HCT116 (cell line): ENCODE data around the gene FHIT. TPM values are rescaled to one million over a fixed set of nuclear protein-coding genes. Genes with fewer than 3 reads are reported as not detected.

Experiments used
- ATAC-seq: fragments of 200-7000 bp; cut with Tn5 transposase; 2 replicates; pipeline ENCODE4 v1.9.1; 2020; ENCODE audit warnings: mild to moderate bottlenecking, moderate library complexity
- BruUV-seq: library from RNA; stranded (reverse); fragments of 400-500 nt; replicated peaks from 2 replicates; lab custom pipeline; 2021; lab: Mats Ljungman, UMichigan
- CTCF ChIA-PET: fragments of 300-600 bp; sonication (Branson Sonifier 250); formaldehyde crosslinking; loops from one replicate; lab custom pipeline; 2021; ENCODE audit warnings: antibody characterized with exemption; lab: Charles Lee
- POLR2A ChIA-PET: fragments of 300-600, 350-600 bp; sonication (Branson Sonifier 250); formaldehyde crosslinking; loops from one replicate; lab custom pipeline; 2021; ENCODE audit warnings: antibody characterized with exemption; lab: Charles Lee
- RAD21 ChIA-PET, 2 experiments: fragments of 300-600 bp; sonication (Branson Sonifier 250); formaldehyde crosslinking; loops; one replicate each; lab custom pipeline; 2023; ENCODE audit warnings: low total read pairs in 2 of 2; ENCODE audit not compliant: uncharacterized antibody in 2 of 2, unreplicated experiment in 2 of 2, low non-redundant PET in 1 of 2; lab: Charles Lee
- DNase-seq: peaks from one replicate; pipeline ENCODE4 v3.0.0-alpha.2; 2010; ENCODE audit warnings: low read depth, low spot score
- H2AFZ ChIP-seq: fragments of 200-600 bp; shearing (Covaris generic), sonication (generic); 2 replicates; pipeline ENCODE4 v1.6.1; 2017; ENCODE audit warnings: low read depth, mixed run types, mixed read lengths, antibody characterized with exemption, low read length; ENCODE audit not compliant: poor library complexity, severe bottlenecking
- H3K27ac ChIP-seq: 2 replicates; pipeline ENCODE4 v1.5.1; 2012; ENCODE audit warnings: low read depth, low read length
- H3K27me3 ChIP-seq: fragments of 200-600 bp; sonication (generic); 2 replicates; pipeline ENCODE4 v1.6.1; 2016; ENCODE audit warnings: mixed run types, low read length, mixed read lengths; ENCODE audit not compliant: insufficient read depth
- H3K36me3 ChIP-seq, 2 experiments: fragments of 200-500 bp in 1 of 2; fragments of 200-600 bp in 1 of 2; sonication (Bioruptor generic) in 1 of 2; sonication (generic) in 1 of 2; 2 replicates each; pipeline versions ENCODE4 v1.5.1 to v1.6.1; 2014 to 2016; ENCODE audit warnings: low read length in 2 of 2, inconsistent platforms in 1 of 2, mixed read lengths in 1 of 2, mixed run types in 1 of 2; ENCODE audit not compliant: insufficient read depth in 2 of 2, control insufficient read depth in 1 of 2
- H3K4me1 ChIP-seq, 2 experiments: fragments of 200-600 bp in 1 of 2; sonication (generic) in 1 of 2; 2 replicates each; pipeline versions ENCODE4 v1.5.1 to v1.6.1; 2012 to 2017; ENCODE audit warnings: low read length in 2 of 2, inconsistent platforms in 1 of 2, mild to moderate bottlenecking in 1 of 2, mixed read lengths in 1 of 2, mixed run types in 1 of 2, moderate library complexity in 1 of 2; ENCODE audit not compliant: insufficient read depth in 2 of 2, control insufficient read depth in 1 of 2
- H3K4me2 ChIP-seq: fragments of 200-600 bp; sonication (generic); 2 replicates; pipeline ENCODE4 v1.6.1; 2017; ENCODE audit warnings: mixed run types, low read length, mixed read lengths
- H3K4me3 ChIP-seq, 2 experiments: fragments of 200-600 bp in 1 of 2; sonication (generic) in 1 of 2; replicated peaks in 1 of 2; 2 replicates each; pipeline ENCODE4 v1.5.1; 2011 to 2016; ENCODE audit warnings: low read length in 2 of 2, control low read depth in 1 of 2, low read depth in 1 of 2, mild to moderate bottlenecking in 1 of 2, mixed read lengths in 1 of 2, mixed run types in 1 of 2
- H3K79me2 ChIP-seq: fragments of 200-600 bp; sonication (generic); 2 replicates; pipeline ENCODE4 v1.6.1; 2017; ENCODE audit warnings: mild to moderate bottlenecking, mixed run types, low read length, moderate library complexity, mixed read lengths; ENCODE audit not compliant: insufficient read depth
- H3K9ac ChIP-seq: fragments of 200-600 bp; sonication (generic); 2 replicates; pipeline ENCODE4 v1.6.1; 2016; ENCODE audit warnings: low read length, mixed read lengths
- H3K9me2 ChIP-seq: fragments of 200-600 bp; sonication (generic), shearing (Covaris generic); 2 replicates; pipeline ENCODE4 v1.6.1; 2017; ENCODE audit warnings: mixed run types, mild to moderate bottlenecking, moderate library complexity; ENCODE audit not compliant: insufficient read depth
- H3K9me3 ChIP-seq, 2 experiments: fragments of 200-500 bp in 1 of 2; fragments of 200-600 bp in 1 of 2; sonication (Bioruptor generic) in 1 of 2; sonication (generic) in 1 of 2; 2 replicates each; pipeline ENCODE4 v1.6.1; 2014 to 2017; ENCODE audit warnings: low read length in 2 of 2, mixed read lengths in 2 of 2, inconsistent platforms in 1 of 2, low read depth in 1 of 2, mild to moderate bottlenecking in 1 of 2, mixed run types in 1 of 2, moderate library complexity in 1 of 2; ENCODE audit not compliant: control insufficient read depth in 1 of 2, insufficient read depth in 1 of 2
- H4K20me1 ChIP-seq: fragments of 200-600 bp; sonication (generic), shearing (Covaris generic); 2 replicates; pipeline ENCODE4 v1.6.1; 2017; ENCODE audit warnings: mixed run types, mild to moderate bottlenecking, moderate library complexity; ENCODE audit not compliant: insufficient read depth
- EGR1 ChIP-seq: IDR thresholded peaks from 2 replicates; pipeline ENCODE4 v1.6.1; 2012; ENCODE audit warnings: low read depth
- ELF1 ChIP-seq: IDR thresholded peaks from 2 replicates; pipeline ENCODE4 v1.6.1; 2012; ENCODE audit warnings: low read depth, borderline replicate concordance
- EZH2phosphoT487 ChIP-seq: fragments of 200-600 bp; IDR thresholded peaks from 2 replicates; pipeline ENCODE4 v1.6.1; 2018; ENCODE audit warnings: antibody characterized with exemption, borderline replicate concordance
- FOSL1 ChIP-seq: IDR thresholded peaks from 2 replicates; pipeline ENCODE4 v1.6.1; 2012; ENCODE audit warnings: low read depth
- JUND ChIP-seq: IDR thresholded peaks from 2 replicates; pipeline ENCODE4 v1.6.1; 2012
- POLR2A ChIP-seq: IDR thresholded peaks from 2 replicates; pipeline ENCODE4 v1.7.0; 2011; ENCODE audit warnings: borderline replicate concordance; ENCODE audit not compliant: insufficient read depth, insufficient read length; ENCODE audit errors: extremely low read depth
- POLR2AphosphoS5 ChIP-seq: IDR thresholded peaks from 2 replicates; pipeline ENCODE4 v1.6.1; 2011; ENCODE audit warnings: mild to moderate bottlenecking, low read depth, low read length, moderate library complexity
- REST ChIP-seq: IDR thresholded peaks from 2 replicates; pipeline ENCODE4 v1.6.1; 2012; ENCODE audit warnings: low read depth
- SIN3A ChIP-seq: IDR thresholded peaks from 2 replicates; pipeline ENCODE4 v1.6.1; 2012; ENCODE audit warnings: low read depth
- TCF7L2 ChIP-seq: IDR thresholded peaks from 2 replicates; pipeline ENCODE4 v1.7.0; 2011; ENCODE audit warnings: borderline replicate concordance, inconsistent platforms; ENCODE audit not compliant: insufficient read depth, insufficient read length; ENCODE audit errors: extremely low read depth
- YY1 ChIP-seq: IDR thresholded peaks from 2 replicates; pipeline ENCODE4 v1.6.1; 2011; ENCODE audit warnings: low read length, low read depth, moderate library complexity, mild to moderate bottlenecking; ENCODE audit not compliant: insufficient replicate concordance; ENCODE audit errors: extremely low read depth
- ZBTB33 ChIP-seq: IDR thresholded peaks from 2 replicates; pipeline ENCODE4 v1.6.1; 2011; ENCODE audit warnings: mild to moderate bottlenecking, low read length, moderate library complexity; ENCODE audit not compliant: insufficient replicate concordance; ENCODE audit errors: extremely low read depth
- ZFX ChIP-seq: fragments of 450-650 bp; IDR thresholded peaks from 2 replicates; pipeline ENCODE4 v1.6.1; 2017
- ZNF274 ChIP-seq: fragments of 200-500 bp; sonication (Bioruptor generic); IDR thresholded peaks from 2 replicates; pipeline ENCODE4 v1.6.1; 2014; ENCODE audit warnings: mild to moderate bottlenecking, low read depth, low read length, inconsistent platforms
- intact Hi-C: fragments of 100-400 bp; cut with micrococcal nuclease; formaldehyde crosslinking; loops from 2 replicates; pipeline ENCODE4 v1.10.0; 2022
- total RNA-seq: library from RNA; stranded (reverse); gene quantifications from one replicate; pipeline ENCODE4 v1.2.1, GENCODE V29; 2021; ENCODE audit not compliant: unreplicated experiment
- TF ChIP-seq, protein P1 (sequence below), 3 experiments: fragments of 200-600 bp in 1 of 3; sonication (generic) in 1 of 3; IDR thresholded peaks in 2 of 3; conservative IDR thresholded peaks in 1 of 3; 2 replicates each; pipeline ENCODE4 v1.5.1; 2012 to 2017; ENCODE audit warnings: low read depth in 2 of 3, low read length in 2 of 3, antibody characterized with exemption in 1 of 3, borderline replicate concordance in 1 of 3, control low read depth in 1 of 3, mild to moderate bottlenecking in 1 of 3, mixed read lengths in 1 of 3, mixed run types in 1 of 3, moderate library complexity in 1 of 3; ENCODE audit not compliant: insufficient read depth in 1 of 3
- TF ChIP-seq, protein P2 (sequence below): IDR thresholded peaks from 2 replicates; pipeline ENCODE4 v1.6.1; 2012
- TF ChIP-seq, protein P3 (sequence below): IDR thresholded peaks from 2 replicates; pipeline ENCODE4 v1.6.1; 2012

Gene FHIT
- total RNA-seq, 1 experiment from 2014 or later: 20.1 TPM

GRCh38 chr3:60463685-60464084 is 787.6 kb downstream of the FHIT start:
- H3K9ac ChIP-seq: no peak overlapping the region
- H3K4me2 ChIP-seq: no peak overlapping the region
- no peaks in the 10 kb centered on the region for H3K9me3 ChIP-seq
- TF ChIP-seq, protein P1, sequence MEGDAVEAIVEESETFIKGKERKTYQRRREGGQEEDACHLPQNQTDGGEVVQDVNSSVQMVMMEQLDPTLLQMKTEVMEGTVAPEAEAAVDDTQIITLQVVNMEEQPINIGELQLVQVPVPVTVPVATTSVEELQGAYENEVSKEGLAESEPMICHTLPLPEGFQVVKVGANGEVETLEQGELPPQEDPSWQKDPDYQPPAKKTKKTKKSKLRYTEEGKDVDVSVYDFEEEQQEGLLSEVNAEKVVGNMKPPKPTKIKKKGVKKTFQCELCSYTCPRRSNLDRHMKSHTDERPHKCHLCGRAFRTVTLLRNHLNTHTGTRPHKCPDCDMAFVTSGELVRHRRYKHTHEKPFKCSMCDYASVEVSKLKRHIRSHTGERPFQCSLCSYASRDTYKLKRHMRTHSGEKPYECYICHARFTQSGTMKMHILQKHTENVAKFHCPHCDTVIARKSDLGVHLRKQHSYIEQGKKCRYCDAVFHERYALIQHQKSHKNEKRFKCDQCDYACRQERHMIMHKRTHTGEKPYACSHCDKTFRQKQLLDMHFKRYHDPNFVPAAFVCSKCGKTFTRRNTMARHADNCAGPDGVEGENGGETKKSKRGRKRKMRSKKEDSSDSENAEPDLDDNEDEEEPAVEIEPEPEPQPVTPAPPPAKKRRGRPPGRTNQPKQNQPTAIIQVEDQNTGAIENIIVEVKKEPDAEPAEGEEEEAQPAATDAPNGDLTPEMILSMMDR (IDR thresholded peaks at IDR 0.05 in 2 of 3, conservative IDR thresholded peaks at IDR 0.05 in 1 of 3; ENCODE audit: borderline replicate concordance in 1 of 3, insufficient read depth in 1 of 3, low read depth in 2 of 3, low read length in 2 of 3): no peak
- no peak for TF ChIP-seq POLR2A
- TF ChIP-seq EZH2phosphoT487: no peak
- TF ChIP-seq, protein P2, sequence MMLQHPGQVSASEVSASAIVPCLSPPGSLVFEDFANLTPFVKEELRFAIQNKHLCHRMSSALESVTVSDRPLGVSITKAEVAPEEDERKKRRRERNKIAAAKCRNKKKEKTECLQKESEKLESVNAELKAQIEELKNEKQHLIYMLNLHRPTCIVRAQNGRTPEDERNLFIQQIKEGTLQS: no peak
- no peak for TF ChIP-seq YY1
- TF ChIP-seq ZFX: no peak
- TF ChIP-seq JUND: no peak
- no peak for TF ChIP-seq SIN3A
- TF ChIP-seq ZNF274: no peak
- TF ChIP-seq REST: no peak
- no peak for TF ChIP-seq EGR1
- no peak for TF ChIP-seq ZBTB33
- TF ChIP-seq, protein P3, sequence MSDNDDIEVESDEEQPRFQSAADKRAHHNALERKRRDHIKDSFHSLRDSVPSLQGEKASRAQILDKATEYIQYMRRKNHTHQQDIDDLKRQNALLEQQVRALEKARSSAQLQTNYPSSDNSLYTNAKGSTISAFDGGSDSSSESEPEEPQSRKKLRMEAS: no peak
- no peak for TF ChIP-seq POLR2AphosphoS5
- TF ChIP-seq FOSL1: no peak
- no peak for TF ChIP-seq TCF7L2
- no peak for TF ChIP-seq ELF1
- no peaks in the 10 kb centered on the region for H3K9me2 ChIP-seq
- H3K79me2 ChIP-seq: no peaks in the 10 kb centered on the region
- no peaks in the 10 kb centered on the region for H3K36me3 ChIP-seq
- intact Hi-C loops: no loop called here
- no peaks in the 10 kb centered on the region for H4K20me1 ChIP-seq
- peaks cover 3% of the 10 kb centered on the region for H3K27me3 ChIP-seq
- H3K4me1 ChIP-seq: no peaks in the 10 kb centered on the region
- ChIA-PET RAD21 (no interaction called here), POLR2A (no interaction called here), CTCF (no interaction called here)
- H3K4me3 ChIP-seq: no peak overlapping the region
- no peak overlapping the region for H3K27ac ChIP-seq
- ATAC-seq (no peak), DNase-seq (no peak)
- H2AFZ ChIP-seq: no peak overlapping the region
- no TSS peak for BruUV-seq
